A549 (cell line): ENCODE measurements around the gene XG.
"Not testable (repeated sequence)": the region's sequence is repeated elsewhere in the genome, so short reads cannot be mapped to it uniquely, and the experiment has no call there.

ENCODE experiments used
- CHD2 ChIP-seq: fragments of 150-350 bp; IDR thresholded peaks from 2 replicates; pipeline ENCODE4 v1.6.1; 2014; ENCODE audit warnings: low read length; ENCODE audit not compliant: partially characterized antibody
- CTCF ChIP-seq: fragments of >200 bp; sonication (Bioruptor Twin); formaldehyde crosslinking; IDR thresholded peaks from 3 replicates; pipeline ENCODE4 v1.5.1; 2016
- JUN ChIP-seq, 2 experiments: fragments of >200 bp; sonication (Bioruptor Twin); formaldehyde crosslinking; IDR thresholded peaks; 2 replicates in 1 of 2; 3 replicates in 1 of 2; pipeline ENCODE4 v1.6.1; 2016 to 2017
- KDM5A ChIP-seq: fragments of 200-600 bp; sonication (generic); IDR thresholded peaks from 2 replicates; pipeline ENCODE4 v1.6.1; 2016; ENCODE audit warnings: antibody characterized with exemption, mild to moderate bottlenecking

GRCh38 chrX:2755163-2755715 lies 3.4 kb downstream of the XG start:
- TF ChIP-seq KDM5A; CTCF; CHD2; JUN (IDR thresholded peaks at IDR 0.05): not testable (repeated sequence)
